Liver (tissue), 3 donors: ENCODE measurements around the gene ABHD14A.

ENCODE experiments used
- EGR1 ChIP-seq, 2 donors: IDR thresholded peaks; 2 replicates each; pipeline ENCODE4 v1.6.1; 2016 to 2018; ENCODE audit warnings: antibody characterized with exemption in 2 of 2, low read depth in 2 of 2
- GABPA ChIP-seq, 2 donors: IDR thresholded peaks in 1 of 2; conservative IDR thresholded peaks in 1 of 2; 2 replicates each; pipeline ENCODE4 v1.6.1; 2016; ENCODE audit warnings: antibody characterized with exemption in 2 of 2, mild to moderate bottlenecking in 1 of 2, moderate library complexity in 1 of 2
- JUND ChIP-seq, 2 donors: IDR thresholded peaks; 2 replicates each; pipeline ENCODE4 v1.6.1; 2016; ENCODE audit warnings: antibody characterized with exemption in 2 of 2
- RAD21 ChIP-seq, 2 donors: IDR thresholded peaks; 2 replicates each; pipeline ENCODE4 v1.6.1; 2016; ENCODE audit warnings: antibody characterized with exemption in 2 of 2, mild to moderate bottlenecking in 2 of 2
- TAF1 ChIP-seq: conservative IDR thresholded peaks from 2 replicates; pipeline ENCODE4 v1.6.1; 2016; ENCODE audit warnings: antibody characterized with exemption, mild to moderate bottlenecking
- YY1 ChIP-seq: IDR thresholded peaks from 2 replicates; pipeline ENCODE4 v1.6.1; 2016; ENCODE audit warnings: antibody characterized with exemption, mild to moderate bottlenecking
- TF ChIP-seq, protein P1 (sequence below): fragments of 150-350 bp; IDR thresholded peaks from 2 replicates; pipeline ENCODE4 v1.5.1; 2017; ENCODE audit warnings: improper control_type of control experiment, low read depth, low read length; ENCODE audit not compliant: missing input control
- TF ChIP-seq, protein P2 (sequence below): IDR thresholded peaks from 2 replicates; pipeline ENCODE4 v1.6.1; 2016; ENCODE audit warnings: antibody characterized with exemption
- TF ChIP-seq, protein P3 (sequence below): IDR thresholded peaks from 2 replicates; pipeline ENCODE4 v1.6.1; 2016; ENCODE audit warnings: antibody characterized with exemption
- TF ChIP-seq, protein P4 (sequence below): IDR thresholded peaks from 2 replicates; pipeline ENCODE4 v1.6.1; 2016; ENCODE audit warnings: antibody characterized with exemption, mild to moderate bottlenecking
- donor health status: healthy.
- donor health status: healthy.

DNA sequence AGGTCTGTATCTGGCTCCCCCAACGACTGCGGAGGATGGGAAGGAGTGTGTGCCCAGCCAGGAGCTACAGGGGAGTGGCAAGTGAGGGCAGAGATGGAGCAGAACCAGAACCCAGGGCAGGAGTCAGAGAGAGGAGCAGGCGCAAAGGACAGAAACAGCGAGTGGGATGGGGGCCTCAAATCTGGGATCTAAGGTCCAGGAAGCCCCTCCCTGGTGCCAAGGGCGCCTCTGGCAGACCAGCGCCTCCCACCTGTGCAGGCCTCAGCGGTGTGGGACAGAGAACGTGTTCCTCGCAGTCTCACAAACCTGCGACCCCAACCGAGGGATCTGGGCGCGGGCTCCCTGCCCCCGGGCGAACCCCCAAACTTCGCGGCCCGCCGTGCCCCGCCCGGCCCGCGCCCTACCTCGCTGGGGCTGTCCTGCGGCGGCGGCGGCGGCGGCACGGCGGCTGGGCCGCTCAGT lies 7.9 kb upstream of the ABHD14A start:
- TF ChIP-seq, protein P1, sequence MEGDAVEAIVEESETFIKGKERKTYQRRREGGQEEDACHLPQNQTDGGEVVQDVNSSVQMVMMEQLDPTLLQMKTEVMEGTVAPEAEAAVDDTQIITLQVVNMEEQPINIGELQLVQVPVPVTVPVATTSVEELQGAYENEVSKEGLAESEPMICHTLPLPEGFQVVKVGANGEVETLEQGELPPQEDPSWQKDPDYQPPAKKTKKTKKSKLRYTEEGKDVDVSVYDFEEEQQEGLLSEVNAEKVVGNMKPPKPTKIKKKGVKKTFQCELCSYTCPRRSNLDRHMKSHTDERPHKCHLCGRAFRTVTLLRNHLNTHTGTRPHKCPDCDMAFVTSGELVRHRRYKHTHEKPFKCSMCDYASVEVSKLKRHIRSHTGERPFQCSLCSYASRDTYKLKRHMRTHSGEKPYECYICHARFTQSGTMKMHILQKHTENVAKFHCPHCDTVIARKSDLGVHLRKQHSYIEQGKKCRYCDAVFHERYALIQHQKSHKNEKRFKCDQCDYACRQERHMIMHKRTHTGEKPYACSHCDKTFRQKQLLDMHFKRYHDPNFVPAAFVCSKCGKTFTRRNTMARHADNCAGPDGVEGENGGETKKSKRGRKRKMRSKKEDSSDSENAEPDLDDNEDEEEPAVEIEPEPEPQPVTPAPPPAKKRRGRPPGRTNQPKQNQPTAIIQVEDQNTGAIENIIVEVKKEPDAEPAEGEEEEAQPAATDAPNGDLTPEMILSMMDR = no peak
- no peak for TF ChIP-seq RAD21 (IDR thresholded peaks at IDR 0.05)
- no peak for TF ChIP-seq GABPA (IDR thresholded peaks at IDR 0.05 in 1 of 2, conservative IDR thresholded peaks at IDR 0.05 in 1 of 2)
- TF ChIP-seq, protein P2, sequence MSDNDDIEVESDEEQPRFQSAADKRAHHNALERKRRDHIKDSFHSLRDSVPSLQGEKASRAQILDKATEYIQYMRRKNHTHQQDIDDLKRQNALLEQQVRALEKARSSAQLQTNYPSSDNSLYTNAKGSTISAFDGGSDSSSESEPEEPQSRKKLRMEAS = no peak
- TF ChIP-seq YY1 = no peak
- TF ChIP-seq, protein P3, sequence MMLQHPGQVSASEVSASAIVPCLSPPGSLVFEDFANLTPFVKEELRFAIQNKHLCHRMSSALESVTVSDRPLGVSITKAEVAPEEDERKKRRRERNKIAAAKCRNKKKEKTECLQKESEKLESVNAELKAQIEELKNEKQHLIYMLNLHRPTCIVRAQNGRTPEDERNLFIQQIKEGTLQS = no peak
- TF ChIP-seq, protein P4, sequence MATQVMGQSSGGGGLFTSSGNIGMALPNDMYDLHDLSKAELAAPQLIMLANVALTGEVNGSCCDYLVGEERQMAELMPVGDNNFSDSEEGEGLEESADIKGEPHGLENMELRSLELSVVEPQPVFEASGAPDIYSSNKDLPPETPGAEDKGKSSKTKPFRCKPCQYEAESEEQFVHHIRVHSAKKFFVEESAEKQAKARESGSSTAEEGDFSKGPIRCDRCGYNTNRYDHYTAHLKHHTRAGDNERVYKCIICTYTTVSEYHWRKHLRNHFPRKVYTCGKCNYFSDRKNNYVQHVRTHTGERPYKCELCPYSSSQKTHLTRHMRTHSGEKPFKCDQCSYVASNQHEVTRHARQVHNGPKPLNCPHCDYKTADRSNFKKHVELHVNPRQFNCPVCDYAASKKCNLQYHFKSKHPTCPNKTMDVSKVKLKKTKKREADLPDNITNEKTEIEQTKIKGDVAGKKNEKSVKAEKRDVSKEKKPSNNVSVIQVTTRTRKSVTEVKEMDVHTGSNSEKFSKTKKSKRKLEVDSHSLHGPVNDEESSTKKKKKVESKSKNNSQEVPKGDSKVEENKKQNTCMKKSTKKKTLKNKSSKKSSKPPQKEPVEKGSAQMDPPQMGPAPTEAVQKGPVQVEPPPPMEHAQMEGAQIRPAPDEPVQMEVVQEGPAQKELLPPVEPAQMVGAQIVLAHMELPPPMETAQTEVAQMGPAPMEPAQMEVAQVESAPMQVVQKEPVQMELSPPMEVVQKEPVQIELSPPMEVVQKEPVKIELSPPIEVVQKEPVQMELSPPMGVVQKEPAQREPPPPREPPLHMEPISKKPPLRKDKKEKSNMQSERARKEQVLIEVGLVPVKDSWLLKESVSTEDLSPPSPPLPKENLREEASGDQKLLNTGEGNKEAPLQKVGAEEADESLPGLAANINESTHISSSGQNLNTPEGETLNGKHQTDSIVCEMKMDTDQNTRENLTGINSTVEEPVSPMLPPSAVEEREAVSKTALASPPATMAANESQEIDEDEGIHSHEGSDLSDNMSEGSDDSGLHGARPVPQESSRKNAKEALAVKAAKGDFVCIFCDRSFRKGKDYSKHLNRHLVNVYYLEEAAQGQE = no peak
- TF ChIP-seq TAF1 = no peak
- no peak for TF ChIP-seq EGR1 (IDR thresholded peaks at IDR 0.05; ENCODE audit: low read depth in 2 of 2)
- TF ChIP-seq JUND (IDR thresholded peaks at IDR 0.05) = no peak
